ENCODE measurements around the gene FPGS.
A peak's percentile ranks its signal among the peaks of the same experiment; 100 is the strongest.

FPGS gene

GRCh38 chr9:127791085-127791484 lies 11.6 kb upstream of the FPGS start:
- no peak for TF ChIP-seq FOXP2 (optimal IDR thresholded peaks at IDR 0.05; ENCODE audit: borderline replicate concordance, extremely low read depth, extremely low read length, insufficient read depth)
- no peak for TF ChIP-seq POLR2AphosphoS5 (IDR thresholded peaks at IDR 0.05; ENCODE audit: low read depth, low read length)
- no peak for TF ChIP-seq TAF1 (IDR thresholded peaks at IDR 0.05; ENCODE audit: borderline replicate concordance, insufficient read depth, low read length)
- no peak for TF ChIP-seq REST (IDR thresholded peaks at IDR 0.05; ENCODE audit: insufficient read depth in 1 of 2, low read depth in 2 of 2, low read length in 2 of 2)
- no peak for TF ChIP-seq SIN3A (IDR thresholded peaks at IDR 0.05; ENCODE audit: borderline replicate concordance, insufficient read depth, low read length)

GRCh38 chr9:127792417-127793031 lies 10.2 kb upstream of the FPGS start:
- TF ChIP-seq SIN3A (IDR thresholded peaks at IDR 0.05; ENCODE audit: borderline replicate concordance, insufficient read depth, low read length) (no peak), TAF1 (IDR thresholded peaks at IDR 0.05; ENCODE audit: borderline replicate concordance, insufficient read depth, low read length) (no peak), REST (IDR thresholded peaks at IDR 0.05; ENCODE audit: insufficient read depth in 1 of 2, low read depth in 2 of 2, low read length in 2 of 2) (no peak), FOXP2 (optimal IDR thresholded peaks at IDR 0.05; ENCODE audit: borderline replicate concordance, extremely low read depth, extremely low read length, insufficient read depth) (no peak), POLR2AphosphoS5 (IDR thresholded peaks at IDR 0.05; ENCODE audit: low read depth, low read length) (no peak)

GRCh38 chr9:127793093-127793708 lies 9.5 kb upstream of the FPGS start:
- TF ChIP-seq REST (IDR thresholded peaks at IDR 0.05; ENCODE audit: insufficient read depth in 1 of 2, low read depth in 2 of 2, low read length in 2 of 2) (no peak), POLR2AphosphoS5 (IDR thresholded peaks at IDR 0.05; ENCODE audit: low read depth, low read length) (peak; percentile 59; the same call in 1 of the 2 replicates)

GRCh38 chr9:127794001-127794791 lies 8.5 kb upstream of the FPGS start:
- TF ChIP-seq FOXP2 (optimal IDR thresholded peaks at IDR 0.05; ENCODE audit: borderline replicate concordance, extremely low read depth, extremely low read length, insufficient read depth) (no peak), REST (IDR thresholded peaks at IDR 0.05; ENCODE audit: insufficient read depth in 1 of 2, low read depth in 2 of 2, low read length in 2 of 2) (no peak), SIN3A (IDR thresholded peaks at IDR 0.05; ENCODE audit: borderline replicate concordance, insufficient read depth, low read length) (no peak), TAF1 (IDR thresholded peaks at IDR 0.05; ENCODE audit: borderline replicate concordance, insufficient read depth, low read length) (no peak), POLR2AphosphoS5 (IDR thresholded peaks at IDR 0.05; ENCODE audit: low read depth, low read length) (no peak)
